Activated naive CD8-positive, alpha-beta T cell treated with anti-CD3 and anti-CD28 coated beads, Interleukin-2, amount 50 U/mL, for 24 hours (primary cell): Measurements from ENCODE around the gene ARL13B.

Source experiments
- ATAC-seq: fragments of 150-1000 bp; cut with Tn5 transposase; one replicate; pipeline ENCODE4 v1.10.0; 2021
- DNase-seq: peaks from one replicate; pipeline ENCODE4 v3.0.0; 2021
- H3K27ac Mint-ChIP-seq: one replicate; pipeline ENCODE4 v1.8.0; 2021; ENCODE audit warnings: mild to moderate bottlenecking, mixed read lengths
- H3K27me3 Mint-ChIP-seq: one replicate; pipeline ENCODE4 v1.8.0; 2021; ENCODE audit warnings: mixed read lengths
- H3K36me3 Mint-ChIP-seq: one replicate; pipeline ENCODE4 v1.8.0; 2021; ENCODE audit warnings: low read depth, mixed read lengths
- H3K4me1 Mint-ChIP-seq: one replicate; pipeline ENCODE4 v1.8.0; 2021; ENCODE audit warnings: mixed read lengths
- H3K4me3 Mint-ChIP-seq: one replicate; pipeline ENCODE4 v1.8.0; 2021; ENCODE audit warnings: mild to moderate bottlenecking, moderate library complexity, mixed read lengths
- H3K9me3 Mint-ChIP-seq: one replicate; pipeline ENCODE4 v1.8.0; 2021; ENCODE audit warnings: mixed read lengths

The ARL13B gene

DNA sequence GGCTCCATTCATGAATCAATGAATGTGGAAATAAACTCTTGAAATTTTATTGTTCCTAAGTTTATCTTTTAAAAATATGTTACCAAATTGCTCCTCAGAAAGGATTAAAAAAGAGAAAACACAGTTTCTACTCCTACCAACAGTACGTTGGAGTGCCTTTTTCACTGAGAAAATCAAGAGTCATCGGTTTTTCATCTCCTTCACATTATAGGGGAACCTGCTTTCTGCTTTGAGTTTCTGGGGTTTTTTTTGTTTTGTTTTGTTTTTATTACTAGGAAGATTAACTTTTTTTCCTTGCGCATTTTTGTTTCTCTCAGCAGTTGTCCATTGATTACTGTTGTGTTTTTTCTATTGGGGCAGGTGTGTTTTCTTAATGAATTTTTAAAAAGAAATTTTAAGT, 3.5 kb downstream of the ARL13B start:
- H3K27me3 Mint-ChIP-seq: no peaks in the 10 kb centered on the region
- DNase-seq: no peak
- H3K36me3 Mint-ChIP-seq: no peaks in the 10 kb centered on the region
- H3K4me3 Mint-ChIP-seq: no peak overlapping the region
- no peak for ATAC-seq
- no peaks in the 10 kb centered on the region for H3K9me3 Mint-ChIP-seq
- H3K4me1 Mint-ChIP-seq: peaks cover 20% of the 10 kb centered on the region
- no peak overlapping the region for H3K27ac Mint-ChIP-seq

- no peak overlapping the region for H3K27ac Mint-ChIP-seq
- no peaks in the 10 kb centered on the region for H3K36me3 Mint-ChIP-seq
- ATAC-seq (no peak), DNase-seq (no peak)
- peaks cover 16% of the 10 kb centered on the region for H3K4me1 Mint-ChIP-seq
- no peaks in the 10 kb centered on the region for H3K27me3 Mint-ChIP-seq
- H3K9me3 Mint-ChIP-seq: no peaks in the 10 kb centered on the region
- H3K4me3 Mint-ChIP-seq: no peak overlapping the region
Measured at GRCh38 chr3:93984618-93985017, 4.7 kb downstream of the ARL13B start.

DNA sequence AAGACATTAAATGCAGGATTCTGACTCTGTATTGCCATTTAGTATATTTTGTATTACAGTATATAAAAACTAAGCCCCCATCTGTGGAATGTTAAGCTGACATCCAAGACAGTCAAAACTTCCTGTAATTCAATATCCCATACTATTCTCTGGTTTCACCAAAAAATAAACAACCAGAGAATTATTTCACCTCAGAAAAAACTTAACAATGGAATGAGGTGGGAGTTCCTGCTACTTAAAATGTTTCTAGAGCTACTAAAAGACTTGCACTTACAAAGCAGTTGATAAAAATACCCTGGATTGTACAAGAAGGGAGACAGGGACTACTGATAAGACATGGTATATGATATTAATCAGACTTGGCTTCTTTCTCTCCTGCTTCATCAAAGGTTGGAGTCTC, 8.3 kb downstream of the ARL13B start:
- DNase-seq: no peak
- no peaks in the 10 kb centered on the region for H3K4me1 Mint-ChIP-seq
- no peaks in the 10 kb centered on the region for H3K9me3 Mint-ChIP-seq
- H3K4me3 Mint-ChIP-seq: no peak overlapping the region
- no peak overlapping the region for H3K27ac Mint-ChIP-seq
- no peaks in the 10 kb centered on the region for H3K36me3 Mint-ChIP-seq
- no peak for ATAC-seq
- H3K27me3 Mint-ChIP-seq: no peaks in the 10 kb centered on the region

- DNase-seq (no peak), ATAC-seq (no peak)
- H3K9me3 Mint-ChIP-seq: no peaks in the 10 kb centered on the region
- no peaks in the 10 kb centered on the region for H3K4me1 Mint-ChIP-seq
- no peaks in the 10 kb centered on the region for H3K36me3 Mint-ChIP-seq
- no peak overlapping the region for H3K27ac Mint-ChIP-seq
- no peaks in the 10 kb centered on the region for H3K27me3 Mint-ChIP-seq
- no peak overlapping the region for H3K4me3 Mint-ChIP-seq
Measured at GRCh38 chr3:93988764-93989163, 8.8 kb downstream of the ARL13B start.

- no peak overlapping the region for H3K4me3 Mint-ChIP-seq
Measured at GRCh38 chr3:93989241-93989640, 9.3 kb downstream of the ARL13B start.

DNA sequence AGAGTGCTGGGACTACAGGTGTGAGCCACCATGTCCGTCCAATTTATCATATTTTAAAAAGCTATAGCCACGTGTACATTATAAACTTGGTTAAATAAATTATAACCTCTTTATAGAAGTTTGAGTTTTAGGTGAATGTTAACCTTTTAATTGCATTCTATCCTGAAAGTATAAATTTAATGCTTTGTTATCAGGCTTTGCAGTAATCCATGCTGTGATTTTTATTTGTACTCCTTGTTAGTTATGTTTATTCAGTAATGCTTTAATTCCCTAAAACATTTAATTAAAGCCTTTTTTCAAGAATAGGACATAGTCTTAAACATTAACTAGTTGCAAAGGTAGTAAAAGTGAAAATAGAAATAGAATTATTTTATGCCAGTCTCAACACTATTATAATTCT, 11.7 kb downstream of the ARL13B start:
- no peaks in the 10 kb centered on the region for H3K36me3 Mint-ChIP-seq
- no peaks in the 10 kb centered on the region for H3K27me3 Mint-ChIP-seq
- H3K9me3 Mint-ChIP-seq: no peaks in the 10 kb centered on the region
- no peaks in the 10 kb centered on the region for H3K4me1 Mint-ChIP-seq
- H3K27ac Mint-ChIP-seq: no peak overlapping the region
- no peak for DNase-seq
- H3K4me3 Mint-ChIP-seq: no peak overlapping the region
- ATAC-seq: no peak

More at GRCh38 chr3:93989241-93989640, 9.3 kb downstream of the ARL13B start:
- H3K36me3 Mint-ChIP-seq: no peaks in the 10 kb centered on the region
- ATAC-seq (no peak), DNase-seq (no peak)
- H3K27ac Mint-ChIP-seq: no peak overlapping the region
- no peaks in the 10 kb centered on the region for H3K9me3 Mint-ChIP-seq
- no peaks in the 10 kb centered on the region for H3K27me3 Mint-ChIP-seq
- no peaks in the 10 kb centered on the region for H3K4me1 Mint-ChIP-seq

DNA sequence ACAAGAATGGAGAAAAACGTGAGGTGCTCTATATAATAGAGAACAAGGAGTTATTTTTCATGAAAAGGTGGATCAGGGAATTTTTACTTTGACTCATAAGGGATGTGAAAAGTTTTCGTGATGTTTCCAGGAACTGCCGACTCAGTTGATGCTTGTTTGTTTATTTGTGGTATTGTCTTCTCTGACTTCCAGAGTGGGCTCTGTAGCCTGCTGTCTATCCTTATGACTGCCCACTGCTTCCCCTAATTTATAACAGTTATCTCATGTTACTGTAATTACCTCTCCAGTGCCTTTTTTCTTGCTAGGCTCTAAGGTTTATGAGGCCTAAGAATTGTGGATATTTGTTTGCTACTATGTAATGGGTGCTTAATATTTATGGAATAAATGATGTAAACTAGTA, 12.3 kb downstream of the ARL13B start:
- Mint-ChIP-seq H3K4me1 (no peaks in the 10 kb centered on the region), H3K27ac (no peak overlapping the region), H3K27me3 (no peaks in the 10 kb centered on the region), H3K9me3 (no peaks in the 10 kb centered on the region), H3K4me3 (no peak overlapping the region), H3K36me3 (peaks cover 2% of the 10 kb centered on the region)
- ATAC-seq (no peak), DNase-seq (no peak)

DNA sequence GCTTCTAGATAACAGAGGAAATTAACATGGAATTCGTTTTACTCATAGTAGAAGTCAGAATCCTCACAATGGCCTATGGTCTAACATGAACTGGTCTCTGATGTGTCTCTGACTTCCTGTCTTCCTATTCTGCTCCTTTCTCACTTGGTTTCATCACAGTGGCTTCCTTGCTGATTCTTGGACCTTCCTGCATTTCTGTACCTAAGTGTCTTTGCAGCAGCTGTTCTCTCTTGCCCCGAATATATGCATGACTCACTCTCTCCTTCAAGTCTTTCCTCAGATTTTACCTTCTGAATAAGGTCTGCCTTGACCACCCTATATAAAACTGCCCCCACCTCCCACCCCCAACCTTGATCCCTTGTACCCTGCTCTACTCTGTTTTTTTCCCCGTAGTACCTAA, 14.1 kb downstream of the ARL13B start:
- ATAC-seq: no peak
- H3K36me3 Mint-ChIP-seq: peaks cover 2% of the 10 kb centered on the region
- H3K4me3 Mint-ChIP-seq: no peak overlapping the region
- H3K27me3 Mint-ChIP-seq: no peaks in the 10 kb centered on the region
- H3K27ac Mint-ChIP-seq: no peak overlapping the region
- H3K9me3 Mint-ChIP-seq: no peaks in the 10 kb centered on the region
- DNase-seq: no peak
- no peaks in the 10 kb centered on the region for H3K4me1 Mint-ChIP-seq

GRCh38 chr3:94001191-94001590, 21.2 kb downstream of the ARL13B start:
- ATAC-seq: no peak
- Mint-ChIP-seq H3K36me3 (peaks cover 6% of the 10 kb centered on the region), H3K27ac (no peak overlapping the region), H3K9me3 (no peaks in the 10 kb centered on the region), H3K4me1 (peaks cover 2% of the 10 kb centered on the region), H3K4me3 (no peak overlapping the region), H3K27me3 (no peaks in the 10 kb centered on the region)
- DNase-seq: no peak

GRCh38 chr3:94001827-94002495, 22.0 kb downstream of the ARL13B start:
- Mint-ChIP-seq H3K9me3 (no peaks in the 10 kb centered on the region), H3K36me3 (peaks cover 6% of the 10 kb centered on the region), H3K4me1 (peaks cover 2% of the 10 kb centered on the region), H3K27me3 (no peaks in the 10 kb centered on the region), H3K4me3 (no peak overlapping the region), H3K27ac (no peak overlapping the region)
- no peak for ATAC-seq
- no peak for DNase-seq

GRCh38 chr3:94004301-94004910, 24.5 kb downstream of the ARL13B start:
- peaks cover 12% of the 10 kb centered on the region for H3K36me3 Mint-ChIP-seq
- H3K27ac Mint-ChIP-seq: no peak overlapping the region
- ATAC-seq (peak; percentile 54), DNase-seq (no peak)
- no peaks in the 10 kb centered on the region for H3K9me3 Mint-ChIP-seq
- peaks cover 13% of the 10 kb centered on the region for H3K4me1 Mint-ChIP-seq
- H3K27me3 Mint-ChIP-seq: no peaks in the 10 kb centered on the region
- H3K4me3 Mint-ChIP-seq: peak overlapping the region; percentile 27

- no peak overlapping the region for H3K27ac Mint-ChIP-seq
- H3K9me3 Mint-ChIP-seq: no peaks in the 10 kb centered on the region
- peaks cover 41% of the 10 kb centered on the region for H3K4me1 Mint-ChIP-seq
- H3K36me3 Mint-ChIP-seq: peaks cover 23% of the 10 kb centered on the region
- DNase-seq (no peak), ATAC-seq (no peak)
- peaks cover 2% of the 10 kb centered on the region for H3K27me3 Mint-ChIP-seq
- H3K4me3 Mint-ChIP-seq: no peak overlapping the region
Measured at GRCh38 chr3:94008253-94008652, 28.3 kb downstream of the ARL13B start.

DNA sequence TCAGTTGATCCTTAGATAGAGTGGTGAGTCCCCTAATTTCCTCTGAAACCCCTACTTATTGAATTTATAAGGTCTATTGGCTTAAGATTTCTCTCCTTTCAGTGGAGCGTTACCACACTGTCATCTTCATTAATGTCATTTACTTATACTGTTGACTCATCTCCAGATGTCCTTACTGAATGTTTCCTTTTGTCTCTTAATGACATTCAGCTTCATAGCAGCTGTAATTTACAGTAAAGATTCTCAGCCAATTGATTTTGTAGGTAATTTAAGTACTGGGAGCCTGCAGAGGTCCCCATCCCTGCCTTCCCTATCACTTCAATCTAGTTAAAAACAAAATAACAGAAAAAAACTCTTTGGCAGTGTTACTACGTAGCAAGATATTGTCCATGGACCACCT, 29.7 kb downstream of the ARL13B start:
- Mint-ChIP-seq H3K27me3 (peaks cover 2% of the 10 kb centered on the region), H3K4me1 (peaks cover 41% of the 10 kb centered on the region), H3K4me3 (no peak overlapping the region), H3K9me3 (no peaks in the 10 kb centered on the region), H3K36me3 (peaks cover 26% of the 10 kb centered on the region), H3K27ac (no peak overlapping the region)
- ATAC-seq: no peak
- no peak for DNase-seq

DNA sequence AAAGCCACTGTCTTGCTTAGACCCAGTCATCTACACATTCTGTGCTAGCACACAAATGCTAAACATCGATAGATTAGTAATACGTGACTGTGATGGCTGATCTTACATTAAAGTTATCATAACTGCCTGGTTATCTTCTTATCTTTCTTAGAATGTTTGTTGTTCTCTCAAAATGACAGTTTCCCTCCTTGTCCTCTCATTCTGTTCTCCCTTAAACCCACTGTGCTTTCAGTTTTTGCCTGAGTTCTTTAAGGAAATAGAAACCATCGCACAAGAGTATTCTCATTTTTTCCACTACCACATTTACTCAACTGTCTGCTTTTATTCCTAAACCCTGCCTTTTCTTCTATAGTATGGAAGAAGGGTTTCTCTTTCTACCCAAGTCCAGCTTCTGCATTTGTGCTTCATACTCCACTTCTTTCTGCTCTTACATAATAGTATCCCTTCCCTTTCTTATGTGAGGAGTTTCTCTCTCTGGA, 31.3 kb downstream of the ARL13B start:
- no peaks in the 10 kb centered on the region for H3K9me3 Mint-ChIP-seq
- H3K4me3 Mint-ChIP-seq: peak overlapping the region; percentile 51
- peak overlapping the region; percentile 82 for H3K27ac Mint-ChIP-seq

DNA sequence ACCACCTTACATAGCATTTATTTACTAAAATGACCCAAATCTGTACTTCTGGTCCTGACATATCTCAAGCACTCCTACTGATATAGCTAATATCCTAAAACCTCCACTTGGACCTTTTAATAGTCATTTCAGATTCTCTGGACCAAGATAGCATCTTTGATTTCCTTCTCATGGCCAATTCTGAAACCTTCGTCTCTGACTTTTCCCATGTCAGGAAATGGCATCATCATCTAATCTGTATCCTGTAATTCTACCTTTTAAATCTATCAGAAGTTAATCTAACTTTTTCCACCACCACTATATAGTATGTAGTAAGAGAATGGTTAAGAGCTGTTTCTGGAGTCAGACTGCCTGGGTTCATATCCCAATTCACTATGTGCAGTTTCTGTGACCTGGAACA, 32.2 kb downstream of the ARL13B start:
- ATAC-seq (no peak), DNase-seq (no peak)
- peak overlapping the region; percentile 82 for H3K27ac Mint-ChIP-seq
- H3K4me1 Mint-ChIP-seq: peaks cover 47% of the 10 kb centered on the region
- peak overlapping the region; percentile 51 for H3K4me3 Mint-ChIP-seq
- H3K27me3 Mint-ChIP-seq: peaks cover 2% of the 10 kb centered on the region
- H3K36me3 Mint-ChIP-seq: peaks cover 30% of the 10 kb centered on the region
- H3K9me3 Mint-ChIP-seq: no peaks in the 10 kb centered on the region

More for the DNA sequence above, 31.3 kb downstream of the ARL13B start:
- ATAC-seq (peak; percentile 89), DNase-seq (no peak)
- H3K4me1 Mint-ChIP-seq: peaks cover 47% of the 10 kb centered on the region
- peaks cover 2% of the 10 kb centered on the region for H3K27me3 Mint-ChIP-seq
- peaks cover 32% of the 10 kb centered on the region for H3K36me3 Mint-ChIP-seq
